ENCODE results near the gene ZBTB7C. TPM values are rescaled to one million over a fixed set of nuclear protein-coding genes. Genes with fewer than 3 reads are reported as not detected.

ZBTB7C gene
- total and polyA plus RNA-seq, 2 of the 4 experiments (the other 2 are of a cell fraction): not detected

DNA sequence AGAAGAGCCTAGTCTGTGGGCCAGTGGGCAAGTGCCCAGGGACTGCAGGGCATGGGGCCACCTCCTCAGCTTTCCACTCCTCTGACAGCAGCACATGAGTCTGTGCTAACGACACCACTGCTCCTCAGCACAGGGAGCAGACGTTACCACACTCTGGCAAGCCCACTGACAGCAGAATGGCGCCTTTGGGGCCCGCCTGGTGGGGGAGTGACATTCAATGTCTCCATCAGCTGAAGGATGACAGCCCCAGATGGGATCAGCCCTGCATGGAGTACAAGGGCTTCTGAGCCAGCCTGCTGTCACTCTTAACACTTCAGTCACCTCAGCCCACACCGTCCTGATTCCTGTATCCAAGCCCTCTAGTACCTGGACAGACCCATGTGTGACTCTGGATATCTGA, 329.3 kb downstream of the ZBTB7C start:
- H2AK9ac ChIP-seq (replicated peaks; ENCODE audit: low read depth, low read length, poor library complexity): no peak overlapping the region
- no peak overlapping the region for H3K14ac ChIP-seq (replicated peaks; ENCODE audit: low read depth, low read length)
- no peaks in the 10 kb centered on the region for H3K9me3 ChIP-seq (ENCODE audit: control insufficient read depth, insufficient read depth, low read length)
- no peaks in the 10 kb centered on the region for H3K36me3 ChIP-seq (ENCODE audit: control insufficient read depth, insufficient read depth, low read length)
- dilution Hi-C loops (cut with HindIII; ENCODE audit: low sequenced_read_pairs, unreplicated experiment) (no loop called here), intact Hi-C loops (cut with micrococcal nuclease) (loop anchor here (10.0 kb wide), 1 partner anchor 65 kb away; no protein-coding TSS in a partner anchor), in situ Hi-C loops (cut with MboI; ENCODE audit: low sequenced_read_pairs) (no loop called here)
- H3K27me3 ChIP-seq (ENCODE audit: control insufficient read depth, insufficient read depth, low read length): peaks cover 6% of the 10 kb centered on the region
- no peak overlapping the region for H4K91ac ChIP-seq (ENCODE audit: insufficient read depth, low read depth, low read length)
- no peak overlapping the region for H2BK120ac ChIP-seq (ENCODE audit: low read depth, low read length)
- no peak overlapping the region for H3K9ac ChIP-seq (ENCODE audit: low read depth, low read length)
- no CpG with 5 or more reads among the region's 5 CpGs for WGBS, 2 experiments (ENCODE audit: extremely low coverage in 2 of 2, insufficient read length in 1 of 2)
- no TSS peak for BruUV-seq (replicated peaks)
- H2BK5ac ChIP-seq (ENCODE audit: low read depth, low read length, poor library complexity, severe bottlenecking): no peak overlapping the region
- H3K4me1 ChIP-seq (ENCODE audit: control insufficient read depth, insufficient read depth, low read length): no peaks in the 10 kb centered on the region
- no peaks in the 10 kb centered on the region for H3K9me1 ChIP-seq (ENCODE audit: insufficient read depth, low read length)
- no peak overlapping the region for H2AK5ac ChIP-seq (ENCODE audit: low read depth, low read length)
- H4K20me1 ChIP-seq (ENCODE audit: insufficient read depth, low read length): no peaks in the 10 kb centered on the region
- CTCF ChIA-PET: no interaction called here
- POLR2A ChIA-PET (ENCODE audit: unreplicated experiment): no interaction called here
- H2BK15ac ChIP-seq (ENCODE audit: low read depth, low read length): no peak overlapping the region
- H3K4me2 ChIP-seq (ENCODE audit: low read depth, low read length): no peak overlapping the region
- H3K4me3 ChIP-seq (ENCODE audit: insufficient read depth, low read depth, low read length): no peak overlapping the region
- H3K4ac ChIP-seq (ENCODE audit: low read depth, low read length): no peak overlapping the region
- H4K8ac ChIP-seq (ENCODE audit: low read depth in 2 of 2, low read length in 2 of 2): no peak overlapping the region
- TF ChIP-seq CEBPB (IDR thresholded peaks at IDR 0.05; ENCODE audit: low read depth, low read length): no peak
- TF ChIP-seq CHD1 (IDR thresholded peaks at IDR 0.05; ENCODE audit: low read depth, low read length): no peak
- TF ChIP-seq RFX5 (IDR thresholded peaks at IDR 0.05; ENCODE audit: low read depth, low read length): no peak
- TF ChIP-seq RCOR1 (IDR thresholded peaks at IDR 0.05; ENCODE audit: insufficient replicate concordance, low read length): no peak
- no peak for TF ChIP-seq POLR2A (IDR thresholded peaks at IDR 0.05; ENCODE audit: low read depth, low read length)
- TF ChIP-seq, protein P1, sequence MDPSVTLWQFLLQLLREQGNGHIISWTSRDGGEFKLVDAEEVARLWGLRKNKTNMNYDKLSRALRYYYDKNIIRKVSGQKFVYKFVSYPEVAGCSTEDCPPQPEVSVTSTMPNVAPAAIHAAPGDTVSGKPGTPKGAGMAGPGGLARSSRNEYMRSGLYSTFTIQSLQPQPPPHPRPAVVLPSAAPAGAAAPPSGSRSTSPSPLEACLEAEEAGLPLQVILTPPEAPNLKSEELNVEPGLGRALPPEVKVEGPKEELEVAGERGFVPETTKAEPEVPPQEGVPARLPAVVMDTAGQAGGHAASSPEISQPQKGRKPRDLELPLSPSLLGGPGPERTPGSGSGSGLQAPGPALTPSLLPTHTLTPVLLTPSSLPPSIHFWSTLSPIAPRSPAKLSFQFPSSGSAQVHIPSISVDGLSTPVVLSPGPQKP (IDR thresholded peaks at IDR 0.05; ENCODE audit: borderline replicate concordance, low read depth, low read length): no peak
- TF ChIP-seq BHLHE40 (IDR thresholded peaks at IDR 0.05; ENCODE audit: low read depth, low read length): no peak
- no peak for TF ChIP-seq NFE2L2 (IDR thresholded peaks at IDR 0.05; ENCODE audit: low read depth, low read length)
- TF ChIP-seq, protein P2, sequence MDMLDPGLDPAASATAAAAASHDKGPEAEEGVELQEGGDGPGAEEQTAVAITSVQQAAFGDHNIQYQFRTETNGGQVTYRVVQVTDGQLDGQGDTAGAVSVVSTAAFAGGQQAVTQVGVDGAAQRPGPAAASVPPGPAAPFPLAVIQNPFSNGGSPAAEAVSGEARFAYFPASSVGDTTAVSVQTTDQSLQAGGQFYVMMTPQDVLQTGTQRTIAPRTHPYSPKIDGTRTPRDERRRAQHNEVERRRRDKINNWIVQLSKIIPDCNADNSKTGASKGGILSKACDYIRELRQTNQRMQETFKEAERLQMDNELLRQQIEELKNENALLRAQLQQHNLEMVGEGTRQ (IDR thresholded peaks at IDR 0.05; ENCODE audit: low read depth, low read length): no peak
- TF ChIP-seq FOS (IDR thresholded peaks at IDR 0.05; ENCODE audit: low read depth, low read length): no peak
- TF ChIP-seq RAD21 (IDR thresholded peaks at IDR 0.05; ENCODE audit: low read length): no peak
- TF ChIP-seq, protein P3, sequence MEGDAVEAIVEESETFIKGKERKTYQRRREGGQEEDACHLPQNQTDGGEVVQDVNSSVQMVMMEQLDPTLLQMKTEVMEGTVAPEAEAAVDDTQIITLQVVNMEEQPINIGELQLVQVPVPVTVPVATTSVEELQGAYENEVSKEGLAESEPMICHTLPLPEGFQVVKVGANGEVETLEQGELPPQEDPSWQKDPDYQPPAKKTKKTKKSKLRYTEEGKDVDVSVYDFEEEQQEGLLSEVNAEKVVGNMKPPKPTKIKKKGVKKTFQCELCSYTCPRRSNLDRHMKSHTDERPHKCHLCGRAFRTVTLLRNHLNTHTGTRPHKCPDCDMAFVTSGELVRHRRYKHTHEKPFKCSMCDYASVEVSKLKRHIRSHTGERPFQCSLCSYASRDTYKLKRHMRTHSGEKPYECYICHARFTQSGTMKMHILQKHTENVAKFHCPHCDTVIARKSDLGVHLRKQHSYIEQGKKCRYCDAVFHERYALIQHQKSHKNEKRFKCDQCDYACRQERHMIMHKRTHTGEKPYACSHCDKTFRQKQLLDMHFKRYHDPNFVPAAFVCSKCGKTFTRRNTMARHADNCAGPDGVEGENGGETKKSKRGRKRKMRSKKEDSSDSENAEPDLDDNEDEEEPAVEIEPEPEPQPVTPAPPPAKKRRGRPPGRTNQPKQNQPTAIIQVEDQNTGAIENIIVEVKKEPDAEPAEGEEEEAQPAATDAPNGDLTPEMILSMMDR (conservative IDR thresholded peaks at IDR 0.05; ENCODE audit: low read depth, low read length): no peak
- no peak for TF ChIP-seq MAFK (IDR thresholded peaks at IDR 0.05; ENCODE audit: low read depth, low read length)
- no peak for TF ChIP-seq MAZ (IDR thresholded peaks at IDR 0.05; ENCODE audit: borderline replicate concordance, low read depth, low read length)
- TF ChIP-seq SMC3 (IDR thresholded peaks at IDR 0.05; ENCODE audit: low read depth, low read length): no peak
- TF ChIP-seq MXI1 (IDR thresholded peaks at IDR 0.05; ENCODE audit: borderline replicate concordance, low read depth, low read length): no peak
- no peak overlapping the region for H2BK20ac ChIP-seq (ENCODE audit: low read depth, low read length)
- H3K23ac ChIP-seq (ENCODE audit: low read depth, low read length): no peak overlapping the region
- H4K5ac ChIP-seq (ENCODE audit: low read depth, low read length): no peak overlapping the region
- no peak overlapping the region for H3K56ac ChIP-seq (ENCODE audit: extremely low read depth, insufficient read depth, low read length)
- H3K79me1 ChIP-seq (ENCODE audit: low read depth in 1 of 2, low read length in 2 of 2): no peaks in the 10 kb centered on the region
- no peak for DNase-seq
- no peak overlapping the region for H3K27ac ChIP-seq (ENCODE audit: insufficient read depth, low read length)
- no peak overlapping the region for H2AFZ ChIP-seq (replicated peaks; ENCODE audit: low read length, poor library complexity)
- ATAC-seq (ENCODE audit: low read depth): no peak
- no peak overlapping the region for H3K18ac ChIP-seq (ENCODE audit: low read depth, low read length)
